Measurements from ENCODE around the gene EXOC4.

Gene EXOC4

GRCh38 chr7:133564484-133564883, 311.6 kb downstream of the EXOC4 start:
- DNase-seq (ENCODE audit: low read depth in 4 of 4, low spot score in 1 of 4) = no peak

- DNase-seq (ENCODE audit: low read depth in 4 of 4, low spot score in 1 of 4) = no peak
Observed at GRCh38 chr7:133568544-133568943, 315.7 kb downstream of the EXOC4 start.

GRCh38 chr7:133570321-133570720, 317.4 kb downstream of the EXOC4 start:
- DNase-seq (ENCODE audit: low read depth in 4 of 4, low spot score in 1 of 4) = no peak

- DNase-seq (ENCODE audit: low read depth in 4 of 4, low spot score in 1 of 4) = no peak
Observed at GRCh38 chr7:133571076-133571475, 318.2 kb downstream of the EXOC4 start.

- DNase-seq (ENCODE audit: low read depth in 4 of 4, low spot score in 1 of 4) = no peak
Observed at GRCh38 chr7:133572087-133572486, 319.2 kb downstream of the EXOC4 start.

GRCh38 chr7:133572843-133573242, 320.0 kb downstream of the EXOC4 start:
- no peak for DNase-seq (ENCODE audit: low read depth in 4 of 4, low spot score in 1 of 4)

- no peak for DNase-seq (ENCODE audit: low read depth in 4 of 4, low spot score in 1 of 4)
Observed at GRCh38 chr7:133573554-133574265, 320.8 kb downstream of the EXOC4 start.

- DNase-seq (ENCODE audit: low read depth in 4 of 4, low spot score in 1 of 4) = no peak
Observed at GRCh38 chr7:133575726-133576440, 323.0 kb downstream of the EXOC4 start.

- DNase-seq (ENCODE audit: low read depth in 4 of 4, low spot score in 1 of 4) = no peak
Observed at GRCh38 chr7:133576612-133577168, 323.8 kb downstream of the EXOC4 start.

- no peak for DNase-seq (ENCODE audit: low read depth in 4 of 4, low spot score in 1 of 4)
Observed at GRCh38 chr7:133582766-133583523, 330.1 kb downstream of the EXOC4 start.

GRCh38 chr7:133583545-133584171, 330.8 kb downstream of the EXOC4 start:
- DNase-seq (ENCODE audit: low read depth in 4 of 4, low spot score in 1 of 4) = no peak

- no peak for DNase-seq (ENCODE audit: low read depth in 4 of 4, low spot score in 1 of 4)
Observed at GRCh38 chr7:133584956-133585668, 332.2 kb downstream of the EXOC4 start.

- no peak for DNase-seq (ENCODE audit: low read depth in 4 of 4, low spot score in 1 of 4)
Observed at GRCh38 chr7:133586253-133586652, 333.4 kb downstream of the EXOC4 start.

GRCh38 chr7:133587903-133588302, 335.0 kb downstream of the EXOC4 start:
- DNase-seq (ENCODE audit: low read depth in 4 of 4, low spot score in 1 of 4) = no peak

GRCh38 chr7:133590795-133591194, 337.9 kb downstream of the EXOC4 start:
- DNase-seq (ENCODE audit: low read depth in 4 of 4, low spot score in 1 of 4) = no peak

GRCh38 chr7:133591704-133592340, 338.9 kb downstream of the EXOC4 start:
- DNase-seq (ENCODE audit: low read depth in 4 of 4, low spot score in 1 of 4) = no peak

GRCh38 chr7:133593561-133593960, 340.7 kb downstream of the EXOC4 start:
- DNase-seq (ENCODE audit: low read depth in 4 of 4, low spot score in 1 of 4) = no peak

- no peak for DNase-seq (ENCODE audit: low read depth in 4 of 4, low spot score in 1 of 4)
Observed at GRCh38 chr7:133601617-133602016, 348.7 kb downstream of the EXOC4 start.

- no peak for DNase-seq (ENCODE audit: low read depth in 4 of 4, low spot score in 1 of 4)
Observed at GRCh38 chr7:133602291-133602690, 349.4 kb downstream of the EXOC4 start.

- no peak for DNase-seq (ENCODE audit: low read depth in 4 of 4, low spot score in 1 of 4)
Observed at GRCh38 chr7:133606991-133607390, 354.1 kb downstream of the EXOC4 start.

All from stimulated activated CD4-positive, alpha-beta T cell treated with anti-CD3 and anti-CD28 coated beads, Interleukin-1b, Interleukin-23, amount 100 ng/mL, for 24 hours (primary cell).